Stomach (tissue), 9 donors: ENCODE data around the gene PHLDB3. TPM values are rescaled to one million over a fixed set of nuclear protein-coding genes. Genes with fewer than 3 reads are reported as not detected.

Source experiments
- DNase-seq, 2 donors: peaks; one replicate each; pipeline versions ENCODE4 v3.0.0 to v3.0.0-alpha.2; 2013 to 2019
- H3K27ac ChIP-seq, 5 donors: fragments of 200-600 bp in 4 of 5; sonication (generic) in 4 of 5; one replicate each; pipeline ENCODE4 v1.5.1; 2013 to 2019; ENCODE audit warnings: mild to moderate bottlenecking in 1 of 5, moderate library complexity in 1 of 5
- H3K27me3 ChIP-seq, 3 donors: fragments of 200-600 bp; sonication (generic); one replicate each; pipeline ENCODE4 v1.5.1; 2017 to 2019; ENCODE audit warnings: mixed run types in 1 of 3
- H3K36me3 ChIP-seq, 4 donors: fragments of 200-600 bp; sonication (generic); 1 replicate in 3 of 4; 2 replicates in 1 of 4; pipeline ENCODE4 v1.5.1; 2016 to 2019
- H3K4me1 ChIP-seq, 4 donors: fragments of 200-600 bp; sonication (generic); one replicate each; pipeline ENCODE4 v1.5.1; 2016 to 2019
- H3K4me3 ChIP-seq, 4 donors: fragments of 200-600 bp; sonication (generic) in 3 of 4; one replicate each; pipeline ENCODE4 v1.5.1; 2016 to 2019; ENCODE audit warnings: mild to moderate bottlenecking in 1 of 4
- H3K9me3 ChIP-seq, 4 donors: fragments of 200-600 bp; sonication (generic); one replicate each; pipeline ENCODE4 v1.5.1; 2016 to 2019
- EP300 ChIP-seq: sonication (generic); formaldehyde crosslinking; IDR thresholded peaks from one replicate; pipeline ENCODE4 v1.6.1; 2017; ENCODE audit warnings: antibody characterized with exemption
- POLR2A ChIP-seq, 4 donors: fragments of 450-650 bp; IDR thresholded peaks; one replicate each; pipeline ENCODE4 v1.6.1; 2016; ENCODE audit warnings: antibody characterized with exemption in 4 of 4, control low read depth in 2 of 4, mild to moderate bottlenecking in 1 of 4, moderate library complexity in 1 of 4
- POLR2AphosphoS5 ChIP-seq, 3 donors: sonication (generic); formaldehyde crosslinking; IDR thresholded peaks; one replicate each; pipeline ENCODE4 v1.6.1; 2016; ENCODE audit warnings: antibody characterized with exemption in 3 of 3
- WGBS, 5 donors: extraction: QIAGEN DNeasy Blood & Tissue Kit in 3 of 5; methylation state at CpG; one replicate each; pipeline versions ENCODE4 v1.1.5 to v1.1.7; 2013 to 2018; 5-methylcytosine and 5-hydroxymethylcytosine counted together
- intact Hi-C: fragments of 100-400 bp; cut with DNase I; formaldehyde crosslinking; loops from one replicate; pipeline ENCODE4 v1.15.1; 2023; ENCODE audit warnings: low total_unique reads
- polyA plus RNA-seq, 3 donors: library from polyadenylated mRNA; stranded (reverse); fragments of 200-250 nt; gene quantifications; one replicate each; pipeline ENCODE4 v1.2.3, GENCODE V29; 2013
- total RNA-seq, 5 donors: library from RNA; depleted of rRNA; stranded (reverse); fragments of >200 nt; gene quantifications; one replicate each; pipeline versions ENCODE4 v1.1.0 to v1.2.3, GENCODE V29; 2014 to 2016
- TF ChIP-seq, protein P1 (sequence below), 7 experiments: fragments of 450-650 bp in 4 of 7; fragments of 200-600 bp in 3 of 7; sonication (generic) in 3 of 7; IDR thresholded peaks; one replicate each; pipeline ENCODE4 v1.5.1; 2016 to 2019; ENCODE audit warnings: antibody characterized with exemption in 7 of 7, control low read depth in 2 of 7, mild to moderate bottlenecking in 1 of 7
- donor health status: healthy with polysubstance abuse.
- donor health status: Bipolar disorder and iron deficiency.
- donor health status: healthy.

The PHLDB3 gene
- total and polyA plus RNA-seq, 8 donors = 2.0 to 55.3 (median 9.5) TPM; not detected in 1

DNA sequence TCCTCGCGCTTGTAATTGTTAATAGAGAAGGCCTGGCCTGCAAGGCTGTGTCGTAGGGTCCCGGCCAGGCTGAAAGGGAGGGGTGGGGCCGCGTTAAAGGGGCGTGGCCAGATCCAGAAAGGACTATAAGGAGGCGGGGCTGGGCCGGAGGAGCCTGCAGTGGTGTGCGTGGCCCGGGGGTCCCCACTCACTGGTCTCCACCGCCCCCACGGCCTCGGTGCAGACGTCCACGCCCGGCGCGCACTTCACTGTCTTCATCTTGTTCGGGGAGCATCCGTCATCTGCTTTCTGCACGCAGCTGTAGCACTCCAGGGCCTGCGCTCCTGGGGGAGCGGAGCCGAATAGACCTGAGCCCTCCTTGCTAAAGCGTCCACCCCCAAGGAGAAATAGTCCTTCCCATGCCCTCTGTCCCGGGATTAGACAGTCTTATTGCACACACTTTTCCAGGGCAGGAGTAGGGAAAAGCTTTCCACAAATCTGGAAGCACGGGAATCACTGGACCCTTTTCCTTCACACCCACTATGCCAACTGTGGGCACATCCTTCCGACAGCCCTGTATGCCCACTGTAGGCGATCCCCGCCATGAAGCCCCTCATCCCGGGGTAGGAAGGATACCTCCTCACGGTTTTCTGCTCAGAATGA is 40.3 kb downstream of the PHLDB3 start:
- TF ChIP-seq POLR2AphosphoS5 (IDR thresholded peaks at IDR 0.05) (no peak), POLR2A (IDR thresholded peaks at IDR 0.05) (no peak), EP300 (no peak)
- TF ChIP-seq, protein P1, sequence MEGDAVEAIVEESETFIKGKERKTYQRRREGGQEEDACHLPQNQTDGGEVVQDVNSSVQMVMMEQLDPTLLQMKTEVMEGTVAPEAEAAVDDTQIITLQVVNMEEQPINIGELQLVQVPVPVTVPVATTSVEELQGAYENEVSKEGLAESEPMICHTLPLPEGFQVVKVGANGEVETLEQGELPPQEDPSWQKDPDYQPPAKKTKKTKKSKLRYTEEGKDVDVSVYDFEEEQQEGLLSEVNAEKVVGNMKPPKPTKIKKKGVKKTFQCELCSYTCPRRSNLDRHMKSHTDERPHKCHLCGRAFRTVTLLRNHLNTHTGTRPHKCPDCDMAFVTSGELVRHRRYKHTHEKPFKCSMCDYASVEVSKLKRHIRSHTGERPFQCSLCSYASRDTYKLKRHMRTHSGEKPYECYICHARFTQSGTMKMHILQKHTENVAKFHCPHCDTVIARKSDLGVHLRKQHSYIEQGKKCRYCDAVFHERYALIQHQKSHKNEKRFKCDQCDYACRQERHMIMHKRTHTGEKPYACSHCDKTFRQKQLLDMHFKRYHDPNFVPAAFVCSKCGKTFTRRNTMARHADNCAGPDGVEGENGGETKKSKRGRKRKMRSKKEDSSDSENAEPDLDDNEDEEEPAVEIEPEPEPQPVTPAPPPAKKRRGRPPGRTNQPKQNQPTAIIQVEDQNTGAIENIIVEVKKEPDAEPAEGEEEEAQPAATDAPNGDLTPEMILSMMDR (IDR thresholded peaks at IDR 0.05) = no peak
- no peaks in the 10 kb centered on the region for H3K36me3 ChIP-seq
- H3K27me3 ChIP-seq = peaks cover 0 to 12% (median 0%) of the 10 kb centered on the region in 3 donors
- peak overlapping the region; percentile 57 to 68 (median 64) for H3K4me3 ChIP-seq
- H3K4me1 ChIP-seq = peaks cover 7 to 33% (median 20%) of the 10 kb centered on the region in 4 donors
- H3K27ac ChIP-seq = peak overlapping the region; percentile 66 to 92 (median 87)
- intact Hi-C loops = loop anchor here (10.0 kb wide), 1 partner anchor 201 kb away; no protein-coding TSS in a partner anchor
- DNase-seq = peak in 1 of 2 donors; percentile 74
- WGBS, 5 donors = 12 to 14% (median 13%) methylated on average over 33 of the region's 33 CpGs
- H3K9me3 ChIP-seq = no peaks in the 10 kb centered on the region

DNA sequence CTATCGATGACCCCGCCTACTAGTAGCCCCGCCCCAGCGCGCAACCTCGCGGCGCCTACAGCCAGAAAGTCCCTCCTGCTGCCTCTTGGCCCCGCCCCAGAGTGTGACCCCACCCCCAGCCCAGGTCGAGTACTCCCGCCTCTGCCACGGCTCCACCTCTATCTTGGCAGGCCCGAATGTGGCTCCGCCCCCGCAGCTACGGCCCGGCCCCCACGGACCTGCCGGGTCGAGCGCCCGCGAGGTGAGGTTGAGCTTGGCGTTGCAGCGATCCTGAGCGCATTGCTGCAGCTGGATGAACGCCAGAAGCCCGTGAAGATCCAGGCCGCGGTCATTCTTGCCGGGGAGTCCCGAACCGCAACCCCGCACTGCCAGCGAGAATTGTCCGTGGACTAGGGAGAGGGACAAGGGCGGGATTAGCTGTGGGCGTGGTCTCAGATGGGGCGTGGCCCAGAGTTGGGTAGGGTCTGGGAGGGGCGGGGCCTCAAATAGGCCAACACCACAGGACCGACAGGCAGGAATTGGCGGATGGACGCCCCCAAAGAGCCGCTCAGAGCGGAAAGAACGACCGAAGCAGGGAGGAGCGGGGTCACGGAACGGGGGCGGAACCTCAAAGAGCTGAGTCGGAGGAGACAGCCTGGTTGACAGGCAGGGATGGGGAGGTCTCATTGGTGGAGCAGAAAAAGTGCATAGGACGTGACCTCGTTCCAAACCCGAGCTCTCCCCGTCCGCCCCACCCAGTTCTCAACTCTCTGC is 41.0 kb downstream of the PHLDB3 start:
- intact Hi-C loops = loop anchor here (10.0 kb wide), 1 partner anchor 201 kb away; no protein-coding TSS in a partner anchor
- peaks cover 7 to 33% (median 20%) of the 10 kb centered on the region in 4 donors for H3K4me1 ChIP-seq
- peak; percentile 99 for DNase-seq
- peak overlapping the region; percentile 57 to 68 (median 64) for H3K4me3 ChIP-seq
- H3K9me3 ChIP-seq = no peaks in the 10 kb centered on the region
- TF ChIP-seq POLR2A (IDR thresholded peaks at IDR 0.05) = no peak
- no peak for TF ChIP-seq EP300
- TF ChIP-seq, protein P1 (IDR thresholded peaks at IDR 0.05) = no peak
- peak in 1 of 3 donors; percentile 13 for TF ChIP-seq POLR2AphosphoS5 (IDR thresholded peaks at IDR 0.05)
- 0 to 1% (median 0%) methylated on average over 26 to 57 of the region's 57 CpGs for WGBS, 5 donors
- H3K27me3 ChIP-seq = peaks cover 0 to 12% (median 0%) of the 10 kb centered on the region in 3 donors
- H3K27ac ChIP-seq = peak overlapping the region; percentile 66 to 92 (median 87)
- no peaks in the 10 kb centered on the region for H3K36me3 ChIP-seq

DNA sequence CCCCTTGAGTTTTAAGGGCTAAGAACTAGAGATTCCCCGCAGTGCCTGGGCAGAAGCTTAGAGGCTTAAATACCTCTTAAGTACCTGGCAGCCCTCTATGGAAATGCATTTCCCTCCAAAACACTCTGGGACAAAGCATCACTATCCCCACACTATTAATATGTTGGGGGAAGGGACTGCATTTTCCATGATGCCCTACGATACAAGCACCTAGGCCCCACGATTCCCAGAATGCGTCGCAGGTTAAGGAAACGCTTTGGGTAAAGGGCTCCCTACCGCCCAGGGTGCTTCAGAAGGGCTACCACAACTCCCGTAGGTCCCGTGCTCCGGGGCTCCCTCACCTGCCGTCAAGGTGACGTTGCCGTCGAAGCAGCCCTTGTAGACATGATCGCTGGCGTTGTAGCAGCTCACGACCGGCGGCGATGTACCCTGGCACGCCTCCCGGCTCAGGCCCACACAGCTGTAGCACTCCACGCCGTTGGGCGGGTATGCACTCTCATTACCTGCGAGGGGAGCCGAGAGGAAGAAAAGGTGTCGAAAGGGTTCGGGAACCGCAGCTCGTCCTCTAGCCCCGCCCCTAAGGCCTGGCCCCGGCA is 41.7 kb downstream of the PHLDB3 start:
- H3K4me3 ChIP-seq = peak overlapping the region; percentile 57 to 68 (median 64)
- WGBS, 5 donors = 7 to 25% (median 13%) methylated on average over 15 to 33 of the region's 33 CpGs
- H3K27ac ChIP-seq = peak overlapping the region; percentile 64 to 92 (median 87)
- no peaks in the 10 kb centered on the region for H3K36me3 ChIP-seq
- peaks cover 0 to 12% (median 0%) of the 10 kb centered on the region in 3 donors for H3K27me3 ChIP-seq
- TF ChIP-seq EP300 (no peak), POLR2A (IDR thresholded peaks at IDR 0.05) (no peak), POLR2AphosphoS5 (IDR thresholded peaks at IDR 0.05) (no peak)
- TF ChIP-seq, protein P1 (IDR thresholded peaks at IDR 0.05) = no peak
- H3K9me3 ChIP-seq = no peaks in the 10 kb centered on the region
- intact Hi-C loops = loop anchor here (10.0 kb wide), 1 partner anchor 202 kb away; no protein-coding TSS in a partner anchor
- H3K4me1 ChIP-seq = peaks cover 7 to 33% (median 20%) of the 10 kb centered on the region in 4 donors
- no peak for DNase-seq

DNA sequence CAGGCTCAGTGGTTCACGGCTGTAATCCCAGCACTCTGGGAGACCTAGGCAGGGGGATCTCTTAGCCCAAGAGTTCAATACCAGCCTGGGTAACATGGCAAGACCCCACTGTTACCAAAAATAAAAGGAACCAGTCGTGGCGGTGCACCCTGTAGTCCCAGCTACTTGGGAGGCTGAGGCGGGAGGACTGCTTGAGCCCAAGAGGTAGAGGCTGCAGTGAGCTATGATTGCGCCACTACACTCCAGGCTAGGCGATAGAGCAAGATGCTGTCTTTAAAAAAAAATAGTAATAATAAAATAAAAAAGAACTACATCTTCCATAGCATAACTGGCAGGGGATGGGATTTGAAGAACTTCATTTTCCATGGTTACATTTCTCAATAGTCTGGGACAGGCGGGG is 42.2 kb downstream of the PHLDB3 start:
- Histone ChIP-seq H3K9me3 (no peaks in the 10 kb centered on the region), H3K4me3 (peak overlapping the region in 1 of 4 donors; percentile 68), H3K36me3 (no peaks in the 10 kb centered on the region), H3K4me1 (peaks cover 7 to 33% (median 20%) of the 10 kb centered on the region in 4 donors), H3K27me3 (peaks cover 0 to 12% (median 0%) of the 10 kb centered on the region in 3 donors), H3K27ac (peak overlapping the region in 3 of 5 donors; percentile 85 to 92 (median 88))
- intact Hi-C loops = loop anchor here (10.0 kb wide), 1 partner anchor 202 kb away; no protein-coding TSS in a partner anchor
- TF ChIP-seq EP300 (no peak), POLR2AphosphoS5 (IDR thresholded peaks at IDR 0.05) (no peak), POLR2A (IDR thresholded peaks at IDR 0.05) (no peak)
- TF ChIP-seq, protein P1 (IDR thresholded peaks at IDR 0.05) = no peak
- no peak for DNase-seq
- 92 to 95% (median 93%) methylated on average over 7 of the region's 7 CpGs for WGBS, 5 donors
